Dedifferentiated amniotic fluid mesenchymal stem cell (primary cell): Measurements from ENCODE around the gene TBC1D32.
"Not testable (repeated sequence)": the region's sequence is repeated elsewhere in the genome, so short reads cannot be mapped to it uniquely, and the experiment has no call there.

Experiments used
- DNase-seq: peaks from one replicate; pipeline ENCODE4 v3.0.0-alpha.2; 2016; ENCODE audit errors: extremely low spot score

The TBC1D32 gene, protein sequence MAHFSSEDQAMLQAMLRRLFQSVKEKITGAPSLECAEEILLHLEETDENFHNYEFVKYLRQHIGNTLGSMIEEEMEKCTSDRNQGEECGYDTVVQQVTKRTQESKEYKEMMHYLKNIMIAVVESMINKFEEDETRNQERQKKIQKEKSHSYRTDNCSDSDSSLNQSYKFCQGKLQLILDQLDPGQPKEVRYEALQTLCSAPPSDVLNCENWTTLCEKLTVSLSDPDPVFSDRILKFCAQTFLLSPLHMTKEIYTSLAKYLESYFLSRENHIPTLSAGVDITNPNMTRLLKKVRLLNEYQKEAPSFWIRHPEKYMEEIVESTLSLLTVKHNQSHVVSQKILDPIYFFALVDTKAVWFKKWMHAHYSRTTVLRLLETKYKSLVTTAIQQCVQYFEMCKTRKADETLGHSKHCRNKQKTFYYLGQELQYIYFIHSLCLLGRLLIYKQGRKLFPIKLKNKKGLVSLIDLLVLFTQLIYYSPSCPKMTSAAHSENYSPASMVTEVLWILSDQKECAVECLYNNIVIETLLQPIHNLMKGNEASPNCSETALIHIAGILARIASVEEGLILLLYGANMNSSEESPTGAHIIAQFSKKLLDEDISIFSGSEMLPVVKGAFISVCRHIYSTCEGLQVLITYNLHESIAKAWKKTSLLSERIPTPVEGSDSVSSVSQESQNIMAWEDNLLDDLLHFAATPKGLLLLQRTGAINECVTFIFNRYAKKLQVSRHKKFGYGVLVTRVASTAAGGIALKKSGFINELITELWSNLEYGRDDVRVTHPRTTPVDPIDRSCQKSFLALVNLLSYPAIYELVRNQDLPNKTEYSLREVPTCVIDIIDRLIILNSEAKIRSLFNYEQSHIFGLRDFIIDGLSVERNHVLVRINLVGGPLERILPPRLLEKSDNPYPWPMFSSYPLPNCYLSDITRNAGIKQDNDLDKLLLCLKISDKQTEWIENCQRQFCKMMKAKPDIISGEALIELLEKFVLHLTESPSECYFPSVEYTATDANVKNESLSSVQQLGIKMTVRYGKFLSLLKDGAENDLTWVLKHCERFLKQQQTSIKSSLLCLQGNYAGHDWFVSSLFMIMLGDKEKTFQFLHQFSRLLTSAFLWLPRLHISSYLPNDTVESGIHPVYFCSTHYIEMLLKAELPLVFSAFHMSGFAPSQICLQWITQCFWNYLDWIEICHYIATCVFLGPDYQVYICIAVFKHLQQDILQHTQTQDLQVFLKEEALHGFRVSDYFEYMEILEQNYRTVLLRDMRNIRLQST

DNA sequence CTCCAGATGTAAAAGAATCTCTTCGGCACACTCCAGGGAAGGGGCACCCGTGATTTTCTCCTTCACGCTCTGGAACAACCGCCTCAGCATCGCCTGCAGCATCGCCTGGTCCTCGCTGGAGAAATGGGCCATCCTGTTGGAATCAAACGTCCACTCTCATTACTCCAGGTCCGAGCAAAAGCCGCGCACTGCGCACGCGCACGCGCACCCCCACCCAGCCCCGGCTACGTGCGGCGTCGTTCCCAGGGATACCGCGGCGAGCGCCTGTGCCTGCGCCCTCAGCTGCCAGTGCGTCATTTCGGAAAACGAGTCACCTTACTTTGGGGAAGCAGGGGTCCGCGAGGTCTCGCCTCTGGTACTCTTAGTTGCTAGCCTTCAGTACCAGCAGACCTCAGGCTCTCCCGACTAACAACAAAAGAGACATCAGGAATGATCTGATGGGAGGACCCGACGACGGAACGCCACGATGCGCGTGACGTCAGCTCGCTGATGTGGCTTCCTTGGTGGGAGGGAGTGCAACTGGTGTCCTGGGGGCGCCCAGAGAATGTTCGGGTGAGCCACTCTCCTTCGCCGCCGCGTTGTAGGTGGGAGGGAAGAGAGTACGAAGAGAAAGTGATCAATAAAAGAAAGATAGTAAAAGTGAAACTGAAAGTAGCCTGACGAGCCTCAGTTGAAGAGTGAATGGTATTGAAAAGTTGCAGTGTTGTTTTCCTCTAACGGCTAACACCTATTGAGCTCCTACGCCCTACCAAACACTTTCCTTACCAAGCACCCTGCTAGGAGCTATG is at the start of gene TBC1D32:
TBC1D32 (minus strand) TSS at position 182 of the 788 bp plus-strand sequence; CDS start at position 132, 50 bp downstream.
- DNase-seq, result peak; percentile 87

DNA sequence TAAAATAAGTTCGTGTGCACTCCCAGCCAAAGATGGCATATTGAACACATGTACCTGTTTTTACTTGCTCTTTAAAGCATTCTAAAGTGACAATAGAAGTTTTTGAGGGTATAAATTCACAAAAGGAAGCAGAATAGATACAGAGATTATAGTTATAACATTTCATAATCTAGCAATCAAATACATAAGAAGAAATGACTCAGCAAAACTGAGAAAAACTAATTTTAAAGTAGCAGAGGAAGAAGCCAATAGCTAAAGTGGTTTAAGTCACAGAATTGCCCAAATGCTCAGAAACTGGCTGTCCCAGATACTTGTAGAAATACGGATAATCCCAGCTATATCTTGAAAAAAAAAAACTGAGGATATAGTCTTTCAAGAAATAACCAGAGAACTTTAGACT is 49.2 kb upstream of the TBC1D32 start:
- DNase-seq, result no peak

DNA sequence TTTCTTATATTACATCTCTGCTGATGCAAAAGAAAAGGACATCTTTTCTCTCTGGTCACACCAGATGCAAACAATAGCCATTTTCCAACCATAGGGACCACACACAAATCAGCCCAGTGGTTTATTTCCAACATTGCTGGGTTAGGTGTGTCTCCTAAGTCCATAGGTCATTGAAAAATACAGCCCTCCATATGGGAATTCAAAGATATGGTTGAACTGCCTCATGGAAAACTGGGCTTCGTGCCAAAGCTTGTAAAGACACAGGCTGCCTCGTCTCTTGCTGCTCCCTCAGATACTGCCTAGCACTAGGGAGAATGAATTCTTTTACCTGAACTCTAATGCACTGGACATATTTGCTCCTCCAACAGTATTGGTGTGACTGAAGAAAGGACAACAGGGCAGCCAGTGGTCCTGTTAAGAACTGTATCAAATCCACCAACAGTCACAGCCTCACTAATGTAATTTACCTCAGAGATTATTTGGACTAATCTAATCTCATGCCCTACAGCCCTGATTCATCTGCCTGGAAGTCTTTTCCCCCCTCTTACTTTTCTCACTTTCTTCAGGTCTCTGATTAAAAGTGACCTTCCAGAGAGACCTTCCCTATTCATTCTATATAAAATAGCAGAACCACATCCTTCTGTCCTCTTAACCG is 48.3 kb upstream of the TBC1D32 start:
- no peak for DNase-seq

DNA sequence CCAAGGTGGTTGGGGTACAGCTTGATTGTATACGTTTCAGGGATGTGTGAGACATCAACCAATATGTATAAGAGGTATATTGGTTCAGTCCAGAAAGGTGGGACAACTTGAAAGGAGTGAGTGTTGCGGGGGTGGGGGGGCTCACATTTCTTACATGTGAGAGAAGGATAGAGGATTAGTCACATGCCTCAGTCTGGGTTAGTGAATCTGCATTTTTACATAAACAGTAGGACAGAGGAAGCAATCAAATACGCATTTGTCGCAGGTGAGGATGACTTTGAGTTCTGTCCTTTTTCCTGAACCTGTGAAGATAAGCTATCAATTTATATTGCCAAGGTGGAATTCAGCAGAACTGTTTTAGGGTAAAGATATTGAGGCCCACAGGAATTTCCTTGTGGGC is 42.1 kb upstream of the TBC1D32 start:
- DNase-seq, result no peak

DNA sequence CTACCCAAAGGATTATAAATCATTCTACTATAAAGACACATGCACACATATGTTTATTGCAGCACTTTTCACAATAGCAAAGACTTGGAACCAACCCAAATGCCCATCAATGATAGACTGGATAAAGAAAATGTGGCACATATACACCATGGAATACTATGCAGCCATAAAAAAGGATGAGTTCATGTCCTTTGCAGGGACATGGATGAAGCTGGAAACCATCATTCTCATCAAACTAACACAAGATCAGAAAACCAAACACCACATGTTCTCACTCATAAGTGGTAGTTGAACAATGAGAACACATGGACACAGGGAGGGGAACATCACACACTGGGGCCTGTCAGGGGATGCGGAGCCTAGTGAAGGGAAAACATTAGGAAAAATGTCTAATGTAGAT is 39.9 kb upstream of the TBC1D32 start:
- not testable (repeated sequence) for DNase-seq

DNA sequence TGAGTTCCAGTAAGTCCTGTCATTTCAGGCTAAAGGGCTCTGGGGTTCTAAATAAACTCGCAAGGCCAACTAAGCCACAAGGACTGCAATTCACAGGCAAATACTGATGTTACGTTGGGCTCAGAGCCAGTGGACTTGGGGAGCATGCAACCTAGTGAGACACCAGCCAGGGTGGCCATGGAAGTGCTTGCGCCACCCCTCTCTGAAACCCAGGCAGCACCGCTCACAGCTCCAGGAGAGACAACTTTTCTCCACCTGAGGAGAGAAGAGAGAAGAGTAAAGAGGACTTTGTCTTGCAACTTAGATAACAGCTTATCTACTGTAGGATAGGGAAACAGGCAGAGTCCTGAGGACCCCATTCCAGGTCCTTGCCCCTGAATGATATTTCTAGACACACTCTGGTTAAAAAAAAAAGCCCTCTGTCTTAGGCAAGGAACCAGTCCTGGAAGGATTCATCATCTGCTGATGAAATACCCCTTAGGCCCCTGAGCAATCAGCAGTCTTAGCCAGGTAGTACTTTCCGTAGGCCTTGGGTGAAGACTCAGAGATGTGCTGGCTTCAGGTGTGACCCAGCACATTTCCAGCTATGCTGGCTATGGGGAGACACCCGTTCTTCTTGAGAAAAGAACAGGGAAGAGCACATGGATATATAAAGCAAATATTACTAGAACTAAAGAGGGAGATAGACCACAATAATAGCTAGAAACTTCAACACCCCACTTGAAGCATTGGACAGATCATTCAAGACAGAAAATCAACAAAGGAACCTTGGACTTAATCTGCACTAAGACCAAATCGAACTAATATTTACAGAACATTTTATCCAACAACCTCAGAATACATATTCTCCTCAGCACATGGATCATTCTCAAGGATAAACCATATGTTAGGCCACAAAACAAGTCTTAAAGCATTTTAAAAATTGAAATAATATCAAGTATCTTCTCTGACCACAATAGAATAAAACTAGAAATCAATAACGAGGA is 31.5 kb upstream of the TBC1D32 start:
- no peak for DNase-seq

DNA sequence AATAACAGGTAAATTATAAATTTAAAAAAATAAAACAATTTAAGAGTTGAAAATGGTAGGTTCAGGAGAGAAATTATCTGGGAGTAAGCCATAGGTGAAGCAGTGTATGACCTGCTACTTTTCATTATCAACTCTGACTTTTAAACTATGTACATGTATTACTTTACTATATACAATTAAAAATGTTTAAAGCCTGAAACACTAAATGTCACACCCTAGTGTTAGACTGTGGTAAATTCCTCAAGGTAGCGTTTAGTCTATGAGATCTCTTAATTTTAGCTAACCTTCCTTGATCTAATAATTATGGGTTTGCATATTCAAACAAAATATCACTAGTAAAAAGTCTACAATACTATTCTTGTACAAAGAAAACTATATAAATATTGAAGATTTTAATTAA is 22.3 kb upstream of the TBC1D32 start:
- no peak for DNase-seq

DNA sequence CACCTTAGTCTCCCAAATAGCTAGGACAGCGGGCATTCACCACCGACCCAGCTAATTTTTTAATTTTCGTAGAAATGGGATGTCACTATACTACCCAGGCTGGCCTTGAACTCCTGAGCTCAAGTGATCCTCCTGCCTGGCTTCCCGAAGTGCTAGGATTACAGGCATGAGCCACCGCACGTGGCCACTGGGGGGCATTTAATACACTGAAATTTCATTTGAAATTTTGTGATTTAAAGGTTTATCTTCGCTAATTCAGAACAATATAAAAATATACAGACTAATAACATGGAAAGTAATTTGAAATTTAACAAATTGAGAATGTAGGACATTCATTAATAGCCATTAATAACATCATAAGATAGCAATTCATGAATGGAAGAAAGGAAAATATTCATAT is 20.5 kb upstream of the TBC1D32 start:
- DNase-seq, result no peak

DNA sequence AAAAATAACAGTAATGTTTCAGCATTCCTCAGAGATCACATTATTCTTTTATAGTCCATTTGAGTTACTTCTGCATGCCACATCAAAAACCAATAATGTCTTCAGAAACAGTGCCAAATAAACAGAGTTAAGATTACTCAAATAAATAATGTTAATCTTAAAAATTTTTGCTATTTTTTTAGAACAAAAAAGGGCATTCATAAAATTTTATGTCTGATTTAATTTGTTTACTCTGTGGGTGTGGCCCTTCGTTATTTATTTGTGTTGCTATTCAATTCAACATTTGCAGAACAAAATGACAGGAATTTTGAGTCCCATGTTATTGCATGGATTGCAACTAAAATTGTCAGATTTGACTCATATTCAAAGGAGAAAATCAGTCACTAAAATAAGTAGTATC is 18.7 kb upstream of the TBC1D32 start:
- DNase-seq, result peak; percentile 58

DNA sequence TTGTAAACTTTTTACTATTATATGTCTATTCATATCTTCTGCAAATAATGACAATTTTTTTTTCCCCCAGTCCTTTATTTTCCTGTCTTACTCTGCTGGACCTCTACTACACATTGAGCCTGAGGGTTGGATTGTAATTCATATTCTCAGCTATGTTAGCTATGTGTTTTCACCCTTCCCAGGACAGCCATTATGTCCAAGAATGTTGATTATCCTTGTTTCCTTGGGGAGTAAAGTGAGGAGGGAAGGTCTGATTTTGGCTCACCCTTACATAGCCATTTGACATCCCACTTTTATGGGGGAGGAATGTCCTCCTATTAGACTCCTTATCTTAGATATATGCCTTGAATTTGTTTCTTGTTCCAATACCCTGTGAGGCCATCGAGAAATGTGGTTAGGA is 17.6 kb upstream of the TBC1D32 start:
- no peak for DNase-seq

DNA sequence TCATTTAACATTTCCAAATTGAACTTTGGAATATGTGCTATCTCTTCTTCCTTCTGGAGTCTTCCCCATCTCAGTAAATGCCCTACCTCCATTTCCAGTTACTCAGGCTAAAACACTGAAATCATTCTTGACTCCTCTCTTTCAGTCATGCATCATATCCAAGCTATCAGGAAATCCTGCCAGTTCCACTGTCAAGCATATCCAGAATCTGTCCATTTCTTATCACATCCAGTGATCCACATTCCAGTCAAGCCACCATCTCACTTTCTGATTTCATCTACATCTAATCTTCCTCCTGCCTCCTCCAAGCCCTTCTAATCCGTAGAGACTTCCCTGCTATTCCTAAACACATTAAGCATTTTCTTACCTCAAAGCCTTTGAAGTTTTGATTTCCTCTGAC is 15.3 kb upstream of the TBC1D32 start:
- DNase-seq, result no peak

DNA sequence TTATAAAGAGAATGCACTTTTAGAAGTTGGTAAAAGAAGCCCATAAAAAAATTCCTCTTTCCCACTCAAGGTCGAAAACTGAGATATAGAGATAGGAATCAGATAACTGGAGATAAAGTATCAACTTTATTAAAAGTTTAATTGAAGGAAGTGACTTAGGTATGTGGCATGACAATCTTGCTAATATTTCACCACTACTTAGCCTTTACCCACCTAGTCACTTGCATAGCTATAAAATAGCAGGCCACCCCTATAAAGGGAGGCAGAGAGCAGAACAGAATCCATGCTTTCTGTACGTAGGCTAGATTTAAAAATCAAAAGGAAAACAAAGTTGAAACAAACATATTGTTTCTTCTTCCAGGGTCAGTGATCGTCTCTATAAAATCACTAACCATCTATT is 13.2 kb upstream of the TBC1D32 start:
- no peak for DNase-seq

DNA sequence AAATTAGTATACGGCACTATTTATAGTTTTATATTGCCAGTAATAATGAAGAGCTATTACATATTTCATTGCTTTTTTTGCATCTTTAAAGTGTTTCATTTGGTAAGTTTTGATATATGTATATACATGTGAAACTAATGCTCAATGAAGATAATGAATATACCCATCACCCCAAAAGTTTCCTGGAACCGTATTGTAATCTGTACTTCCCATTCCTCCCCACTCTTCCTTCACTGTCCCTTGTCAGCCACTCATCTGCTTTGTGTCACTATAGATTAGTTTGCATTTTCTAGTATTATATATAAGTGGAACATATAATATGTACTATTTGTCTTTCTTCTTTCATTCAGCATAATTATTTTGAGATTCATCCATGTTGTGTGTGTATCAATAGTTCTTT is 10.3 kb upstream of the TBC1D32 start:
- no peak for DNase-seq

DNA sequence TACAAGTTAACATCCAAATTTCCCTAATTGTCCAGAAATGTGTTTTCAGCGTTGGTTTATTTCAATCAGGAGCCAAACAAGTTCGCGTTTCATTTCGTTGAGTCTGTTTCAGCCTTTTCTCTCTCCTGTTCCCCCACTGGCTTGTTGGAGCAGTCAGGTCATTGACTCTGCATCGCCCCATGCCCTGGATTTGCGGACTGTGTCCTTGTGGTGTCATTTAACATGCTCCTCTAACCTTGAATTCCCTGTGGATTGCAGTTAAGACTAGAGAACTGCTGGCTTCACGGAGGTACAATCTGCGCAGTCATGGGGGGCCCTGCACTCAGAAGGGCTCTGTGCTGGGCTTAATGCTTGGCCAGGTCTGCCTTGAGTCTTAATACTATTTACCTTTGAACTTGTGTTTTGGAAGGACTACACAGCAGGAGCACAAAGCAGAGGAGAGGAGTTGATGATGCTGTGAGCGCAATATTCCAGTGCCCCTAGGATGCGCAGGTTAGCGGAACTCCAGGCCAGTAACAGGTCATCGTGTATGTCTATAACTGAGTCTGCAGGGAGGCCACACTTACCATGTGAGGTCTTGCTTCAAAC is 5.5 kb upstream of the TBC1D32 start:
- no peak for DNase-seq

DNA sequence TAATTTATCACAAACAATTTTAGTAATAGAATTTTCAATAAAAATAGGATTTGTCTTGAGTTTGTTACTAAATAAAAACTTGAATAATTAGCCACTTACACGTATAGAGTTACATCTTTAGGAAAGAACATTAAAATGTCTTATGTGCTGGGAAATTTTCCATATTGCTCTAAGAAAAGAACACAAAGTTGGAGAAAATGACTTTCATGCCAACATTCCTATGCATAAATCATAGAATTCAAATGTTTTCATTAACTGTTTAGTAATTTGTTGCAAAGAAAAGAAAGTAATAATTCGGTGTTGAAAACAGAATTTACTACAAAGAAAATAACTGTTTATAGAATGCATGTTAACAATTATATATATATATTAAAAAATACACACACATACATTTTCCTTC is 4.7 kb upstream of the TBC1D32 start:
- no peak for DNase-seq

DNA sequence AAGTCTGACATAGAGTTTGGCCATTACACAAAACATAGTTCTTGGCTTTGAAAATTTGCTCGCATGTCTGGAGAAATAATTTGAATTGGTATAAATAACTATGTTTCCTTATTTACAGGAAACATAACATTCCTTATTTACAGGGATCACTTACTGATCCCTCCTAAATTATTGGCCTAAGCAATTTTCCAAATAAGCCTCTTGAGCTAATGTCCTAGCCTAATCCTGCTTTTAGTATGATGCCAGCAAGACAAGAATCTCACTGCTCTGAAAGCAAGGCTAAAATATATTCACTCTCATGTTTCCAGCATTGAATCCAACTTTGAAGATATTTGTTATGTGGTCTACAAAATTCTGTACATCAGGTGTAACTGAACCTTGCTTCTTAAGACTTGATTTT is 4.1 kb upstream of the TBC1D32 start:
- no peak for DNase-seq

DNA sequence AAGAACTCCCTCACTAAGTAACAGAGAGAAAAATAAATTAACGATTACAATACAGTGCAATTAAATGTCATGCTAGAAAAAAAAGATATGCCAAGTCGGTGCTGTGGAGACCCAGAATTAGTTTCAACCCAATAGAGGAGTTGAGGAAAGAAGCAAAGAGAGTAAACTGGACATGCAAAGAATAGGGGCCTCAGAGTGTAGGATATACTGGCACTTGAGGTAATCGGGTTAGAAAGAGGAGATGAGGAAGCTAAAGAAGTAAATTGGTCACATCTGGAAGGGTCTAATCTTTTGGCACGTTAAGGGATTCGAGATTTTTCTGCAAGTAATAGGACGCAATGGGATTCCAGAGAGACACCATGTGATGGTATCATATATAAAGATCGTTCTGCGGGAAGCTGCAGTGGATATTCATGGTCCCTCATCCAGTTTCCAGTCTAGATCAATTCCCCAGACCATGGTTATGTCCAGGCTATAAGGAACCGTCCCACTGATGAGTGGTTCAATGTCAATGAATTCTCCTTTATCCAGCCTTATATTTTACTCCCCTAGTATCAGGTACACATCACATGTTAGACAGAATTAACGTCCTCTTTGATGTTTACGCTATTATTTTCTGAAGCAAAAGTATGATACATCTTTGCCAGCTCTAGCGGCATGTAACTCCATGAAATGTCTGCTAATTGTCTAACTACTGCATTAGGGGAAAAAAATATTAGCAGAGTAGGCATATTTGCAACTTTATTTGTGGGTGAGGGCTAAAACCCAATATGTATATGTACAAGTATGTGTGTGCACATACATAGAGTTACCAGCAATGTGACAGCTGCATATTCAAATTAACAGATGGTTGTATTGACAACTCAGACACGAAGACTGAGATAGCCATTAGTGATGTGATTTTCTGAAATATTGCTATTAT is 1.1 kb upstream of the TBC1D32 start:
- no peak for DNase-seq

DNA sequence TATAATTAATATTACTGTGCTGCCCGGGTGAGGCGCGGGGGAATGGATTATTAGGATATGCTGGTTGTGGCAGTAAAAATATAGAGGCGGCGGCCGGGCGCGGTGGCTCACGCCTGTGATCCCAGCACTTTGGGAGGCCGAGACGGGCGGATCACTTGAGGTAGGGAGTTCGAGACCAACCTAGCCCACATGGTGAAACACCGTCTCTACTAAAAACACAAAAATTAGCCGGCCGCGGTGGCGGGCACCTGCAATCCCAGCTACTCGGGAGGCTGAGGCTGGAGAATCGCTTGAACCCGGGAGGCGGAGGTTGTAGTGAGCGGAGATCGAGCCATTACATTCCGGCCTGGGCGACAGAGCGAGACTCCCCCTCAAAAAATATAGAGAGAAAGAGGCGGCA is 586 bp downstream of the TBC1D32 start:
- DNase-seq, result not testable (repeated sequence)
